HepG2 (cell line): ENCODE measurements around the gene SYNJ2. TPM values are rescaled to one million over a fixed set of nuclear protein-coding genes. Genes with fewer than 3 reads are reported as not detected.

ENCODE experiments used
- ATAC-seq: fragments of 200-7000 bp; cut with Tn5 transposase; 3 replicates; pipeline ENCODE4 v1.9.1; 2020; ENCODE audit warnings: mild to moderate bottlenecking, moderate library complexity
- BruUV-seq: library from RNA; stranded (reverse); fragments of 400-500 nt; replicated peaks from 2 replicates; lab custom pipeline; 2021; lab: Mats Ljungman, UMichigan
- CTCF ChIA-PET: fragments of 300-600 bp; formaldehyde crosslinking; extraction: SDS; loops from one replicate; lab custom pipeline; 2021; ENCODE audit warnings: low total read pairs, inconsistent platforms, low intra/inter-chr PET ratio; lab: Yijun Ruan, JAX
- POLR2A ChIA-PET: fragments of 350-600 bp; sonication (Branson Sonifier 250); formaldehyde crosslinking; loops from one replicate; lab custom pipeline; 2020; ENCODE audit warnings: antibody characterized with exemption, inconsistent platforms; lab: Yijun Ruan, JAX
- DNase-seq: peaks from one replicate; pipeline ENCODE4 v3.0.0-alpha.2; 2015; ENCODE audit warnings: low spot score
- FAIRE-seq: peaks from 3 replicates; lab custom pipeline; 2011; peaks lifted over from hg19 to GRCh38; lab: Jason Lieb, UNC
- H2AFZ ChIP-seq: one replicate; pipeline ENCODE4 v1.6.1; 2011; ENCODE audit warnings: low read length, inconsistent platforms
- H3K27ac ChIP-seq: fragments of 300-600 bp; 3 replicates; pipeline ENCODE4 v1.8.0; 2011; ENCODE audit warnings: mixed run types, mild to moderate bottlenecking, mixed read lengths, low read length, inconsistent platforms; ENCODE audit not compliant: insufficient read depth; ENCODE audit errors: extremely low read length
- H3K27me3 ChIP-seq, 2 experiments: fragments of 200-600 bp in 1 of 2; 2 replicates in 1 of 2; 3 replicates in 1 of 2; pipeline versions ENCODE4 v1.6.0 to v1.8.0; 2011; ENCODE audit warnings: low read length in 2 of 2, mild to moderate bottlenecking in 2 of 2, moderate library complexity in 2 of 2, inconsistent platforms in 1 of 2; ENCODE audit not compliant: insufficient read depth in 2 of 2, control insufficient read depth in 1 of 2
- H3K36me3 ChIP-seq, 2 experiments: fragments of 200-600 bp in 1 of 2; replicated peaks in 1 of 2; 2 replicates in 1 of 2; 3 replicates in 1 of 2; pipeline versions ENCODE4 v1.5.1 to v1.8.0; 2011; ENCODE audit warnings: low read length in 2 of 2, inconsistent platforms in 1 of 2; ENCODE audit not compliant: insufficient read depth in 2 of 2, control insufficient read depth in 1 of 2
- H3K4me1 ChIP-seq: 2 replicates; pipeline ENCODE4 v1.5.1; 2012; ENCODE audit warnings: low read length, inconsistent platforms; ENCODE audit not compliant: insufficient read depth
- H3K4me2 ChIP-seq: 2 replicates; pipeline ENCODE4 v1.6.0; 2011; ENCODE audit warnings: low read depth, low read length, inconsistent platforms
- H3K4me3 ChIP-seq, 3 experiments: fragments of 200-600 bp in 1 of 3; sonication (generic), shearing (Covaris generic) in 1 of 3; replicated peaks in 1 of 3; 2 replicates each; pipeline ENCODE4 v1.5.1; 2011 to 2016; ENCODE audit warnings: low read length in 3 of 3, inconsistent platforms in 2 of 3, low read depth in 2 of 3, mild to moderate bottlenecking in 2 of 3, control low read depth in 1 of 3, mixed read lengths in 1 of 3; ENCODE audit not compliant: insufficient read depth in 1 of 3
- H3K79me2 ChIP-seq: one replicate; pipeline ENCODE4 v1.6.1; 2011; ENCODE audit warnings: low read length, inconsistent platforms; ENCODE audit not compliant: insufficient read depth
- H3K9ac ChIP-seq: 2 replicates; pipeline ENCODE4 v1.6.0; 2011; ENCODE audit warnings: mild to moderate bottlenecking, low read depth, low read length, inconsistent platforms; ENCODE audit not compliant: insufficient read depth
- H3K9me3 ChIP-seq: 2 replicates; pipeline ENCODE4 v1.5.1; 2012; ENCODE audit warnings: mild to moderate bottlenecking, low read length
- H4K20me1 ChIP-seq: 2 replicates; pipeline ENCODE4 v1.6.0; 2011; ENCODE audit warnings: inconsistent platforms, mild to moderate bottlenecking, low read length, moderate library complexity; ENCODE audit not compliant: insufficient read depth
- RBM22 ChIP-seq: fragments of 200-400 bp; formaldehyde crosslinking; optimal IDR thresholded peaks from 2 replicates; pipeline ENCODE3; 2017; ENCODE audit warnings: mild to moderate bottlenecking, low read length, moderate library complexity
- XBP1 ChIP-seq: sonication (generic); formaldehyde crosslinking; IDR thresholded peaks from 2 replicates; pipeline ENCODE4 v1.5.0; 2020; ENCODE audit warnings: missing genetic modification reagents
- ZNF274 ChIP-seq: sonication (generic); formaldehyde crosslinking; IDR thresholded peaks from 2 replicates; pipeline ENCODE4 v1.5.1; 2020; ENCODE audit warnings: mild to moderate bottlenecking, missing genetic modification reagents
- ZNF552 ChIP-seq: sonication (generic); formaldehyde crosslinking; IDR thresholded peaks from 2 replicates; pipeline ENCODE4 v1.9.0; 2022; ENCODE audit warnings: missing genetic modification reagents, mild to moderate bottlenecking, borderline replicate concordance
- ZSCAN31 ChIP-seq: sonication (generic); formaldehyde crosslinking; IDR thresholded peaks from 2 replicates; pipeline ENCODE4 v1.5.0; 2020; ENCODE audit warnings: low read depth, mild to moderate bottlenecking, missing genetic modification reagents
- WGBS: methylation state at CpG from one replicate; pipeline ENCODE4 v1.1.6; 2017; ENCODE audit warnings: low lambda C conversion rate; 5-methylcytosine and 5-hydroxymethylcytosine counted together
- in situ Hi-C: cut with HindIII; loops from 2 replicates; pipeline ENCODE4 v1.10.0; 2017; ENCODE audit warnings: low pct_unique_long_range_greater_than_20kb; ENCODE audit not compliant: extremely low pct_ligation_motif_present
- intact Hi-C: fragments of 100-400 bp; cut with micrococcal nuclease; formaldehyde crosslinking; loops from one replicate; pipeline ENCODE4 v1.10.0; 2022; ENCODE audit not compliant: unreplicated experiment
- polyA plus RNA-seq, 8 experiments: library from polyadenylated mRNA; depleted of rRNA in 3 of 8; stranded (reverse) in 7 of 8; unstranded in 1 of 8; fragments of >200 nt; fragmentation: Illumina TruSeq in 4 of 8; extraction: Trizol in 4 of 8; gene quantifications; 2 replicates each; pipeline versions ENCODE4 v1.2.1 to v1.2.3, GENCODE V29; 2011 to 2016; ENCODE audit warnings: low read depth in 4 of 8, missing spikeins in 1 of 8, mixed read lengths in 1 of 8; ENCODE audit not compliant: insufficient read depth in 1 of 8
- total RNA-seq, 5 experiments: library from RNA; depleted of rRNA; stranded (reverse); fragments of >200 nt; fragmentation: Illumina TruSeq; extraction: Trizol; gene quantifications; 2 replicates each; pipeline ENCODE4 v1.2.3, GENCODE V29; 2016; ENCODE audit warnings: low read depth in 1 of 5
- TF ChIP-seq, protein P1 (sequence below): IDR thresholded peaks from 2 replicates; pipeline ENCODE4 v1.6.1; 2018; ENCODE audit warnings: missing genetic modification reagents, mild to moderate bottlenecking, missing compliant biosample characterization
- TF ChIP-seq, protein P2 (sequence below): sonication (generic); formaldehyde crosslinking; IDR thresholded peaks from 2 replicates; pipeline ENCODE4 v1.5.1; 2020; ENCODE audit warnings: mild to moderate bottlenecking, missing genetic modification reagents, moderate library complexity

Gene SYNJ2
- total and polyA plus RNA-seq, 2 of the 13 experiments (the other 11 are each of a cell fraction or from before 2014, with no cell fraction given): 39.1 to 57.6 TPM

DNA sequence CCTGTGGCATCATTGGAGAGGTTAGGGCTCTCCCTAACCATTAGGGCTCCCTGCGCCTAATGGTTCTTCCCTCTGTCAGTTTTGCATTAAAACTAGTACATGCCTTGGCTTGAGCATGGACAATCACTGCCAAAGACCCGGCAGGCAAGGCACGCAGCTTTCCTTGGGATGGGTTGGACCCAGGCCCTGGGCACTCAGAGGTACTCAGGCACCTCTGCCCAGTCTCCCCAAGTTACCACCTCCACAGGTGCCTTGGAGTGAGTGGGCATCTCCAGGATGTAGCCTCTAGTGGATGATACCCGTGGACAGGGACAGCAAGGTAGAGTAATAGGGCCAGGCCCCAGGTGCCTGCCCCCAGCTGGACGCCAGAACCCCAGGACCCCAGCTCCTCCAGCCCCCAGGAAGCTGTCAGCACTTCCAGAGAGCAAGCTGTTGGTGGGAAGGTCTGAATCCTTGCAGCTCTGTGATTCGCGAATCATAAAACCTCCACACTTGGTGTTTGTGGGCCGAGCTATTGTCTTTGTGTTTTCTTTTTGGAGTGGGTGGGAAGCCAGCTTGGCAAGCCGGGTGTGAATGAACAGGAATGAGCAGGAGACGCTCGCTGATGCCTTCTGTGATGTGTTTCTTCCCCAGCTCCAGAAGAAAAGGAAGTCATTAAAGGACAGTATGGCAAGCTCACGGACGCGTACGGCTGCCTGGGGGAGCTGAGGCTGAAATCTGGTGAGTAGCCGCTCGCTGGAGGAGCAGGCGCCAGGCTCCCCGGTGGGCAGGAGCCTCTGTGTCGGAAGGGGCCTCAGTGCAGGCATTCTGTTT lies 35.1 kb downstream of the SYNJ2 start (continued):
- no peak for TF ChIP-seq ZSCAN31
- TF ChIP-seq ZNF274: 0 out of 2 replicates have a peak, but pooled peaks have one; percentile 47
- peak; percentile 20 for TF ChIP-seq RBM22
- TF ChIP-seq, protein P1, sequence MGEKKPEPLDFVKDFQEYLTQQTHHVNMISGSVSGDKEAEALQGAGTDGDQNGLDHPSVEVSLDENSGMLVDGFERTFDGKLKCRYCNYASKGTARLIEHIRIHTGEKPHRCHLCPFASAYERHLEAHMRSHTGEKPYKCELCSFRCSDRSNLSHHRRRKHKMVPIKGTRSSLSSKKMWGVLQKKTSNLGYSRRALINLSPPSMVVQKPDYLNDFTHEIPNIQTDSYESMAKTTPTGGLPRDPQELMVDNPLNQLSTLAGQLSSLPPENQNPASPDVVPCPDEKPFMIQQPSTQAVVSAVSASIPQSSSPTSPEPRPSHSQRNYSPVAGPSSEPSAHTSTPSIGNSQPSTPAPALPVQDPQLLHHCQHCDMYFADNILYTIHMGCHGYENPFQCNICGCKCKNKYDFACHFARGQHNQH (CRISPR knock-in tag): no peak

DNA sequence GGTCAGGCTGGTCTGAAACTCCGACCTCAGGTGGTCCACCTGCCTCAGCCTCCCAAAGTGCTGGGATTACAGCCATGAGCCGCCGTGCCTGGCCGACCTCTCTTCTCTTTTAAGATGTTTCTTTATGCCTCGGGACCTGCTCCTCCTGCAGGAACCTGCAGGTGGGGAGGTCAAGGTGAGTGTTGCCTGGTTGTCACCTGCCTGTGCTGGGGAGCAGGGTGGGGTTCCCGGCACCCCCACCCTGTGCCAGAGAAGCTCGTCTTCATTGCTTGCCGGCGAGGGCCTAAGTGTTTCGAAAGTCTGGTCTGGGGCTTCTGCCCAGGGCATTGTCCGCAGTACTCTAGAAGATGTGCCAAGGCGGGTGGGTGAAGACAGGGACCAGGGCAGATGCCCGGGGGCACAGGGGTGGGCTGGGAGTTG lies 36.0 kb downstream of the SYNJ2 start:
- FAIRE-seq (no peak), DNase-seq (no peak), ATAC-seq (no peak)
- no peaks in the 10 kb centered on the region for H3K27me3 ChIP-seq
- H3K4me2 ChIP-seq: no peak overlapping the region
- no peak overlapping the region for H3K4me3 ChIP-seq
- 99% methylated on average over 12 of the region's 13 CpGs for WGBS
- ChIA-PET CTCF (no interaction called here), POLR2A (interaction anchor here (11.3 kb wide), 1 partner anchor 34 kb away, joined by 345 read pairs; the partner anchor contains the start of gene SYNJ2)
- no peak overlapping the region for H2AFZ ChIP-seq
- H3K9me3 ChIP-seq: no peaks in the 10 kb centered on the region
- no peaks in the 10 kb centered on the region for H4K20me1 ChIP-seq
- in situ Hi-C loops: no loop called here
- intact Hi-C loops: no loop called here
- TF ChIP-seq, protein P2, sequence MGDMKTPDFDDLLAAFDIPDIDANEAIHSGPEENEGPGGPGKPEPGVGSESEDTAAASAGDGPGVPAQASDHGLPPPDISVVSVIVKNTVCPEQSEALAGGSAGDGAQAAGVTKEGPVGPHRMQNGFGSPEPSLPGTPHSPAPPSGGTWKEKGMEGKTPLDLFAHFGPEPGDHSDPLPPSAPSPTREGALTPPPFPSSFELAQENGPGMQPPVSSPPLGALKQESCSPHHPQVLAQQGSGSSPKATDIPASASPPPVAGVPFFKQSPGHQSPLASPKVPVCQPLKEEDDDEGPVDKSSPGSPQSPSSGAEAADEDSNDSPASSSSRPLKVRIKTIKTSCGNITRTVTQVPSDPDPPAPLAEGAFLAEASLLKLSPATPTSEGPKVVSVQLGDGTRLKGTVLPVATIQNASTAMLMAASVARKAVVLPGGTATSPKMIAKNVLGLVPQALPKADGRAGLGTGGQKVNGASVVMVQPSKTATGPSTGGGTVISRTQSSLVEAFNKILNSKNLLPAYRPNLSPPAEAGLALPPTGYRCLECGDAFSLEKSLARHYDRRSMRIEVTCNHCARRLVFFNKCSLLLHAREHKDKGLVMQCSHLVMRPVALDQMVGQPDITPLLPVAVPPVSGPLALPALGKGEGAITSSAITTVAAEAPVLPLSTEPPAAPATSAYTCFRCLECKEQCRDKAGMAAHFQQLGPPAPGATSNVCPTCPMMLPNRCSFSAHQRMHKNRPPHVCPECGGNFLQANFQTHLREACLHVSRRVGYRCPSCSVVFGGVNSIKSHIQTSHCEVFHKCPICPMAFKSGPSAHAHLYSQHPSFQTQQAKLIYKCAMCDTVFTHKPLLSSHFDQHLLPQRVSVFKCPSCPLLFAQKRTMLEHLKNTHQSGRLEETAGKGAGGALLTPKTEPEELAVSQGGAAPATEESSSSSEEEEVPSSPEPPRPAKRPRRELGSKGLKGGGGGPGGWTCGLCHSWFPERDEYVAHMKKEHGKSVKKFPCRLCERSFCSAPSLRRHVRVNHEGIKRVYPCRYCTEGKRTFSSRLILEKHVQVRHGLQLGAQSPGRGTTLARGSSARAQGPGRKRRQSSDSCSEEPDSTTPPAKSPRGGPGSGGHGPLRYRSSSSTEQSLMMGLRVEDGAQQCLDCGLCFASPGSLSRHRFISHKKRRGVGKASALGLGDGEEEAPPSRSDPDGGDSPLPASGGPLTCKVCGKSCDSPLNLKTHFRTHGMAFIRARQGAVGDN: peak; percentile 28; the same call in 1 of the 2 replicates
- TF ChIP-seq XBP1 (CRISPR knock-in tag) (no peak), ZNF552 (CRISPR knock-in tag) (no peak)
- peaks cover 91% of the 10 kb centered on the region for H3K79me2 ChIP-seq
- H3K9ac ChIP-seq: no peak overlapping the region
- BruUV-seq: no TSS peak
- peaks cover 70% of the 10 kb centered on the region for H3K4me1 ChIP-seq
- H3K36me3 ChIP-seq: peaks cover 40 to 69% of the 10 kb centered on the region in 2 experiments
- no peak overlapping the region for H3K27ac ChIP-seq
